ENCODE measurements around the gene NLN. TPM values are rescaled to one million over a fixed set of nuclear protein-coding genes. Genes with fewer than 3 reads are reported as not detected.
"Not testable (repeated sequence)": the region's sequence is repeated elsewhere in the genome, so short reads cannot be mapped to it uniquely, and the experiment has no call there.

The NLN gene
- total RNA-seq = 10 to 100 TPM; 15.5 to 25.1 TPM
- long read RNA-seq, full-length matches to known transcripts = 15 of 21 reads
- long read RNA-seq, partial matches to known transcripts = 2 of 21 reads
- long read RNA-seq, other reads (novel, unspliced or antisense) = 4 of 21 reads

DNA sequence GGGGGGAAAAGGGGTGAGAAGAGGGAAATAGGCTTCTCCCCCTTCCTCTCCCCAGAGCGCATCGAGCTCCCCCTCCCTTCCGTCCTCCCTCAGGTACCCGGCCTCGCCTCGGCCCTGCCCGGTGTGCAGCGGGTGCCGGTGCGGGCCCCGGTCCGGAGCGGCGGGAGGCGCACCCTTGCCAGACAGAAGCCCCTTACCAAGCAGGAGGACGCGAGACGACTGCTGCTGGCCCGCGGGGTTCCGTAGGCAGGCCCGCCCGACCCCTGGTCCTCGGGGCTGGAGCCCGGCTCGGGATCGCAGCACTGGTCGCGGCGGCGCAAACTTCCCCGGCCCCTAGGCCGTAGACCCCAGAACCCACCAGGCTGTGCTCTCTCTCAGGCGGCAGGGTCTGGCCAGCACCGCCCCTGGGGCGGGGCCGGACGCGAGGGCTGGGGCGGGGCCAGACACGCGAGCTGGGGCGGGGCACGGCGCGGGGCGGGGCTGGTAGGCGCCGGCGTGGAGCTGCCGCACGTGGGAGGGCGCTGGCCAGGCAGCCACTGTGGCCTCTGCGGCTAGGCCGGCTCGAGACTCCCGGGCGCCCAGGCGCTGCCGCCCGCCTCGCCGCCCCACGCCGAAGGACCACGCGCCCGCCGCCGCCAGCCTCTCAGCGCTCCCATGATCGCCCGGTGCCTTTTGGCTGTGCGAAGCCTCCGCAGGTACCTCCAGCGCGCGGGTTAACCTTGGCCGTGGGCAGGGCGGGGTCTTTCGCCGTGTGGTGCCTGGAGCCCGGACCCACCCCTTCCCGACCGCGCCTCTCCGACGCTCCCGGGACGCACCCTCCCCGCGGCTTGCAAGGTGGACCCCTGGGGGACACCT lies at the start of gene NLN, which contains the start of gene SGTB:
NLN (plus strand) TSS at position 486 of the 855 bp plus-strand sequence; CDS start at position 655, 169 bp downstream.
SGTB (minus strand) TSS at position 390 of the 855 bp plus-strand sequence. CDS start 1,302 bp downstream, outside the sequence.
- intact Hi-C loops (cut with DNase I, micrococcal nuclease) = no loop called here
- peak; percentile 77 to 91 for DNase-seq

GRCh38 chr5:65672796-65673195 lies 49.2 kb upstream of the NLN start:
- ATAC-seq = no peak

More for the DNA sequence above, at the start of gene NLN, which contains the start of gene SGTB:
- ATAC-seq = peak; percentile 99

DNA sequence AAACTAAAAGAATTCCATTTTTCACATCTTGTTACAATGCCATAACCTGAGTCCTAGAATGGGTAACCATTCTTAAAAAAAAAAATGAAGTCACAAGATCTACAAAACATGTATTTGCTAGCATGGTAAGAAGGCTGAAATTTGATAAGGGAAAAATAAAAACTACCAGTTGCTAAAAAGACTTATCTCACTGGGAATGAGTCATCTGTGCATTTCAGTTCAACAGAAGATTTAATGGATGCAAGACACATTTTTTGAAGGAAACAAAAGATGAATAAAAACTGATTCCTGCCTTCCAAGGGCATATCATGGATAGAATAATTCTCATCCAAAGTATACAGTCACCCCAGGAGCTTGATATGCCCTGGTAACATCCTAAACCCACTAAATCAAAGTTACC lies 47.3 kb upstream of the NLN start:
- intact Hi-C loops (cut with DNase I, micrococcal nuclease) = no loop called here
- DNase-seq (no peak), ATAC-seq (no peak)

More at GRCh38 chr5:65672796-65673195, 49.2 kb upstream of the NLN start:
- intact Hi-C loops (cut with DNase I, micrococcal nuclease) = no loop called here
- DNase-seq = no peak

DNA sequence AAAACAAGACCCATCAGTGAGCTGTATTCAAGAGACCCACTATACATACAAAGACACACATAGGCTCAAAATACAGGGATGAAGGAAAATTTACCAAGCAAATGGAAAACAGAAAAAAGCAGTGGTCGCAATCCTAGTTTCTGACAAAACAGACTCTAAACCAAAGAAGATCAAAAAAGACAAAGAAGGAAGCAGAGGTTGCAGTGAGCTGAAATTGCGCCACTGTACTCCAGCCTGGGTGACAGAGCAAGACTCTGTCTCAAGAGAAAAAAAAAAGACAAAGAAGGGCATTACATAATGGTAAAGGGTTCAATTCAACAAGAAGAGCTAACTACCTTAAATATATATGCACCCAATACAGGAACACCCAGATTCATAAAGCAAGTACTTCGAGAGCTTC lies 45.9 kb upstream of the NLN start:
- intact Hi-C loops (cut with DNase I, micrococcal nuclease) = not testable (repeated sequence)

DNA sequence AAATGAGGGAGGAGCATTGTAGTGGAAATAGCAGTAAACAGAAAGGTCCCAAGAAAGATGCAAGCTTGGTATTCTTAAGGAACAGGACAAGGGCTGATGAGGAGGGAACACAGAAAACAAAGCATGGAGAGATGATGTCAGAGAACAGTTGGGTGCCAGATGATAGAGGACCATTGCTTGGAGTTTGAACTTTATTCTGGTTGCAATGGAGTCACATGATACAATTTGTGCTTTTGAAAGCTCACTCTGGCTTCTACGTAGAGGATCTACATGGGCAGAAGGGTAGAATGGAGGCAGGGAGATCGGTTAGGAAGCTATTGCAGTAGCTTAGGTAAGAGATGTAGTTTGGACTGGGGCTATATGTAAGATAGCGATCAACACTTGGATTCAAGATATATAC lies 39.9 kb upstream of the NLN start:
- intact Hi-C loops (cut with DNase I, micrococcal nuclease) = no loop called here
- no peak for DNase-seq
- no peak for ATAC-seq

More for the DNA sequence above, 45.9 kb upstream of the NLN start:
- not testable (repeated sequence) for ATAC-seq, DNase-seq

DNA sequence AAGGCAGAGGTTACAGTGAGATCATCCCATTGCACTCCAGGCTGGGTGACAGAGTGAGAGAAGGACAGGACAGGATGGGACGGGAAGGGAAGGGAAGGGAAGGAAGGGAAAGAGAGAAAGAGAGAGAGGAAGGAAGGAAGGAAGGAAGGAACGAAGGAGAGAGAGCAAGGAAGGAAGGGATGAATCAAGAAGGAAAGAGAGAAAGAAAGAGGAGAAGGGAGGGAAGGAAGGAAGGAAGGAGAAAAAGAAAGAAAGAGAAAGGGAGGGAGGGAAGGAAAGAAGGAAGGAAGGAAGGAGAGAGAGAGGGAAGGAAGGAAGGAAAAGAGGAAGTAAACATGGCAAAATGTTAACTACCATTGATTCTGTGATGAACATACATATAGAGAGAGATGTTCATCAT lies 28.9 kb upstream of the NLN start:
- intact Hi-C loops (cut with DNase I, micrococcal nuclease) = no loop called here
- no peak for DNase-seq
- ATAC-seq = no peak

DNA sequence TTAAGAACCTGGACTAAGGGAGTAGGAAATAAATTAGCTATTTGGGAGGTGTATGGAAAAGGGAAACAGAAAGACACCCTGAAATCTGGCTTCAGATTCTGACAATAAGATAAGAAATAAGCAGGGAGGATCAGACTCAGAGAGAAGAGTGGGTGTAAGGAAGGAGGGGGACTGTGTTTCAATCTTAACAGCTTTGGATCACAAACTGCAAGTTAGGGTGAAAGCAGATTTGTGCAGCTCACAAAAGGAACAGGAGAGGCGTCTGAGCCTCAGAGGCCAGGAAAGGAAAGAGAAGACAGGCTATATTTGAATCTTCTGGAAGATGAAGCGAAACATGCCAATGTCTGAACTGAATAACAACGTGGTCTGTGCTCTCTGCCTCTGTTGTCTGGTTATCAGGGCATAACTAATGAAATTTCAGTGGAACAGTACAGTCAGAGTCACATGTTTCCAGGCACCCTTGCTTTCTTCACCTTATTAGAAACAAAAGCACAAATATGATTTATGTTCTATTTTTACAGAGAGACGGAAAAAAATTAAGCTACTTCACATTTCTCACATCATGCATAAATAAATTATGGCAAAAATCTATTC lies 26.7 kb upstream of the NLN start:
- DNase-seq (no peak), ATAC-seq (no peak)
- intact Hi-C loops (cut with DNase I, micrococcal nuclease) = no loop called here

DNA sequence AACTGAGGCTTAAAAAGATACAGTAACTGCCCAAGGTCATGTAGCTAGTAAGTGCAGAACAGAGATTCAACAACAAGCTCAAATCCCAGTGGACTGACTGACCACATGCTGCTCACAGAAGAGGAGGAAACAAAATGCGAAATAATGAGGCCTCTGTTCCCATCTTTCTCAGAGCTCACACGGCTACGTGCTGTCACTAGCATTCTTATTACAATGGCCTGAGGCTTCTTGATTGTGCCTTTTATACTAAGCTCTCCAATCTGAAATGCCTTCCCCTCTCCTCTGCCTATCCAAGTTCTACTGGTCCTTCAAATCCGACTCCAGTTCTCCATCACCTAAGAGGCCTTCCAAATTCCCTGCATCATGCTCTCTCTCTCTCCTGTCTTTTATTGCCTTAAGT lies 26.1 kb upstream of the NLN start:
- DNase-seq (no peak), ATAC-seq (no peak)
- intact Hi-C loops (cut with DNase I, micrococcal nuclease) = no loop called here

DNA sequence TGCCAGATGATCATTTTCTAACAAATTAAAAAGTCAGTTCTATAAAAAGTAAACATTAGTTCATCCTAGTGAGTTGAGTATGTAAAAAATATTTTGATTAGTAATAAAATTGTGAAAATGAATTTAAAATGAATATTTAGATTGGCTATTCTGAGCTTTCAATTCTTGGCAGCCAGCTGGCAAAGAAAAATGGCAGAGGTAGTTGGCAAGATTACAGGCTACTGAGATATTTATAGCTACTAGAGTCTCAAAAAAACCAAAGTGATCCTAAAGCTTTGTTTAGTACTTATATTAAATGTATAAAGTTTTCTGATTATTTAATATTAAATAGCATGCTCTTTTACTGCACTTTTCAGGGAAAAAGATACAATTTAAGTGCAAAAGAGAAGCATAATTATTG lies 25.1 kb upstream of the NLN start:
- intact Hi-C loops (cut with DNase I, micrococcal nuclease) = no loop called here
- ATAC-seq (no peak), DNase-seq (no peak)

DNA sequence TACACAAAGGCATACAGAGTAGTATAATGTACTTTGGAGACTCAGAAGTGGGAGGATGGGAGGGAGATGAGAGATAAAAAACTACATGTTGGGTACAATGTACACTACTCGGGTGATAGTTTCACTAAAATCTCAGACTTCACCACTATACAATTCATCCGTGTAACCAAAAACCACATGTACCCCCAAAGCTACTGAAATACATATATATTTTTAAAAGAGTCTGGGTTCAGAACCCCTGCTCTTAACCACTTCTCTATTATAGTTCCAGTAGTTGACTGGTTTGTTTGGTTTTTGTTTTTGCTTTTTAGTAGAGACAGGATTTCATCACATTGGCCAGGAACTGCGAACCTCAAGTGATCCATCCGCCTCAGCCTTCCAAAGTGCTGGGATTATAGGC lies 22.7 kb upstream of the NLN start:
- no peak for ATAC-seq
- no peak for DNase-seq
- intact Hi-C loops (cut with DNase I, micrococcal nuclease) = no loop called here

GRCh38 chr5:65702036-65702435 lies 20.0 kb upstream of the NLN start:
- ATAC-seq (no peak), DNase-seq (no peak)
- intact Hi-C loops (cut with DNase I, micrococcal nuclease) = no loop called here

GRCh38 chr5:65704621-65705239 lies 17.3 kb upstream of the NLN start:
- ATAC-seq = no peak

GRCh38 chr5:65707663-65708062 lies 14.3 kb upstream of the NLN start:
- no peak for ATAC-seq
- DNase-seq = no peak
- intact Hi-C loops (cut with DNase I, micrococcal nuclease) = no loop called here

More at GRCh38 chr5:65704621-65705239, 17.3 kb upstream of the NLN start:
- DNase-seq = no peak
- intact Hi-C loops (cut with DNase I, micrococcal nuclease) = no loop called here

- intact Hi-C loops (cut with DNase I, micrococcal nuclease) = no loop called here
- ATAC-seq (no peak), DNase-seq (no peak)
These were observed 13.9 kb upstream of the NLN start for GRCh38 chr5:65708145-65708544.

DNA sequence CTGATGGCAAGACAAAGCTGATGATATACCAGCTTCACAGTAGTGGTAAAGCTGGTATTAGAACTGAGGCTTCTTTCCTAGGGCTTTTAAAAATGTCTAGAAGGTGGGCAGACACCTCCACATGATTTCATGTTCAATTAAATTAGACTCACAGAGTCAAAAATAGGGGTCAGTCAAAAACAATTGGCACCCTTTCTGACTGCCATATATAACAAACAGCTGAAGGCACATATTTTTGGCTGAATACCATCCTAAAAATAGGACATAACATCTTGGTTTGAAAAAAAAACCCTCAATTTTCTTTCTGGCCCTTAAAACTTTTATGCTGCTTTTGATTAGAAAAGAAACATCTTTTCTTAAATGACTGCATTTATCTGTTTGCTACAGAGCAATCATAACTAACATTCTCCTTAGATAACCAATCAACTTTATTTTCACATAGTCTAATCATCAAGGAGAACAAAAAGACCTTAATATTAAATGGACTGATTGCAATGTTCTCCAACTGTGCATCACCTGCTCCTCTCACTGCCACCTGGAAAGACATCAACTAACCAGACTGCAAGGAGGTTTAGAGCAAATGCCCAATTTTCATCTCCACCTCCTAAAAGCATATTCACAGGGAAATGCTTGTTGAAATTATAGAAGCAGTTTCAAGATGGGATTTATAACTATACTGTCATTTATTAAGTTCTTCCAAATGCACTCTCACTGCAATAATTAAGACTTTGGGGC lies 3.3 kb upstream of the NLN start:
- no peak for ATAC-seq
- intact Hi-C loops (cut with DNase I, micrococcal nuclease) = no loop called here
- DNase-seq = no peak

GRCh38 chr5:65721050-65721719 lies 820 bp upstream of the NLN start:
- intact Hi-C loops (cut with DNase I, micrococcal nuclease) = no loop called here
- ATAC-seq (peak; percentile 34), DNase-seq (peak; percentile 41 to 53)

DNA sequence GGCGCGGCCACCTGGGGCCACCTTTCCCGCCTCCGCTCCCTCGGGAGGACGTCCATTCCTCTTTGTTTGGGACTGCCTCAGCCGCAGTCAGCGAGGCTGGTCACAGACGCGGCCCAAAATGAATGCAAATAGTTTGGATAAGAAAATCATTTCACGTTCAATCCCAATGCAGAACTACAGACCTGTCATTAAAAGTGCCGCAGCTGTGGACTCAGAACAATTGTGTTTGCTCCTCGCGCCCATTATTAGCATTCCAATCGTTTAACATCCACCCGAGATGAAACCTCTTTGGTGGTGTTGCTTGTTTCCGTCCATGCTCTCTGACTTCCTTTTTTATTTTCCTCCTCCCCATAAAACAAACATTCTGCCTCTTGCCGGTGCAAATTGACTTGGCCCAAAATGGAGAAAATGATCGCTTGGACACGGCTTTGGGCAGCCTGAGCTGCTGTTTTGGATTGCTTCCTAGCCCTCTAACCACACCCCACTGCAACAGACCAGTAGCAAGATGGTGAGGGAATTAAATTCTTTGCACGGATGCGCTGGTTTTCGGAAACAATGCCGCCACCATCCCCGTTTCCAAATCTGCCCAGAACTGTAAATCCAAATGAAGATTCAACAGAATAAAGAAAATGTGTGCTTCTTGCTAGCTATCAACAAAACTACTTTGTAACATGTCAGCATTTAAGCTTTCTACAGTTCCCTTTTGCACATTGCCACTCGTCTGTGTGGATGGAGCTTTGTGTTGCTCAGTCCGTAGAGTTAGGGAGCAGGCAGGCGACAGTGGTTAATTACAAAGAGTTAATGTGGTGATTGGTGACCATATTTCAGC lies 784 bp downstream of the NLN start:
- ATAC-seq (peak; percentile 13), DNase-seq (peak; percentile 7 to 25)
- intact Hi-C loops (cut with DNase I, micrococcal nuclease) = no loop called here
